Limb (tissue), 2 donors: Measurements from ENCODE around the gene KRTAP27-1.

Experiments used
- DNase-seq, 2 donors: peaks; one replicate each; pipeline ENCODE4 v3.0.0-alpha.2; 2016; ENCODE audit errors: extremely low spot score in 2 of 2

The KRTAP27-1 gene

GRCh38 chr21:30337276-30337744, at the start of gene KRTAP27-1:
KRTAP27-1 (minus strand) TSS chr21:30337694; CDS start chr21:30337668, 26 bp downstream.
- no peak for DNase-seq

- DNase-seq: no peak
Observed at GRCh38 chr21:30382201-30382600, 44.7 kb upstream of the KRTAP27-1 start.

GRCh38 chr21:30372139-30372770, 34.8 kb upstream of the KRTAP27-1 start, which contains the start of gene KRTAP13-2:
KRTAP13-2 (minus strand) TSS chr21:30372271; CDS start chr21:30372213, 58 bp downstream.
- no peak for DNase-seq

GRCh38 chr21:30355906-30356305, 18.4 kb upstream of the KRTAP27-1 start:
- DNase-seq: no peak

GRCh38 chr21:30354308-30355005, 17.0 kb upstream of the KRTAP27-1 start:
- no peak for DNase-seq

- no peak for DNase-seq
Observed at GRCh38 chr21:30351534-30351933, 14.0 kb upstream of the KRTAP27-1 start.

GRCh38 chr21:30349572-30349971, 12.1 kb upstream of the KRTAP27-1 start:
- DNase-seq: no peak

- DNase-seq: no peak
Observed at GRCh38 chr21:30348506-30348905, 11.0 kb upstream of the KRTAP27-1 start, which contains the start of gene KRTAP23-1. KRTAP23-1 (minus strand) TSS chr21:30348606; CDS start chr21:30348606, 0 bp downstream.

- DNase-seq: no peak
Observed at GRCh38 chr21:30345014-30345413, 7.5 kb upstream of the KRTAP27-1 start.

- peak in 1 of 2 donors; percentile 18 for DNase-seq
Observed at GRCh38 chr21:30340714-30341573, 3.5 kb upstream of the KRTAP27-1 start.

GRCh38 chr21:30338717-30339116, 1.2 kb upstream of the KRTAP27-1 start:
- DNase-seq: no peak

- DNase-seq: no peak
Observed at GRCh38 chr21:30337772-30338171, 278 bp upstream of the KRTAP27-1 start.

GRCh38 chr21:30336596-30336995, 898 bp downstream of the KRTAP27-1 start:
- DNase-seq: no peak

GRCh38 chr21:30333736-30334135, 3.8 kb downstream of the KRTAP27-1 start:
- DNase-seq: no peak

GRCh38 chr21:30332681-30333080, 4.8 kb downstream of the KRTAP27-1 start:
- DNase-seq: no peak

GRCh38 chr21:30329203-30329875, 8.2 kb downstream of the KRTAP27-1 start:
- no peak for DNase-seq

- no peak for DNase-seq
Observed at GRCh38 chr21:30326390-30326789, 11.1 kb downstream of the KRTAP27-1 start.

GRCh38 chr21:30320215-30320614, 17.3 kb downstream of the KRTAP27-1 start, which contains the start of gene KRTAP26-1:
KRTAP26-1 (minus strand) TSS chr21:30320315; CDS start chr21:30320035, 280 bp downstream.
- DNase-seq: no peak

- DNase-seq: no peak
Observed at GRCh38 chr21:30315701-30316100, 21.8 kb downstream of the KRTAP27-1 start.

- no peak for DNase-seq
Observed at GRCh38 chr21:30306884-30307283, 30.6 kb downstream of the KRTAP27-1 start.

- DNase-seq: no peak
Observed at GRCh38 chr21:30305136-30305535, 32.4 kb downstream of the KRTAP27-1 start.
